NCI-H1092 treated with DMSO at 0.1 percent for 48 hours (cell line): ENCODE data around the gene FTSJ1.
"Not testable (repeated sequence)": the region's sequence is repeated elsewhere in the genome, so short reads cannot be mapped to it uniquely, and the experiment has no call there.

Source experiments
- DNase-seq: peaks from one replicate; lab custom pipeline; 2025; lab: John Stamatoyannopoulos, UW

FTSJ1 gene, protein sequence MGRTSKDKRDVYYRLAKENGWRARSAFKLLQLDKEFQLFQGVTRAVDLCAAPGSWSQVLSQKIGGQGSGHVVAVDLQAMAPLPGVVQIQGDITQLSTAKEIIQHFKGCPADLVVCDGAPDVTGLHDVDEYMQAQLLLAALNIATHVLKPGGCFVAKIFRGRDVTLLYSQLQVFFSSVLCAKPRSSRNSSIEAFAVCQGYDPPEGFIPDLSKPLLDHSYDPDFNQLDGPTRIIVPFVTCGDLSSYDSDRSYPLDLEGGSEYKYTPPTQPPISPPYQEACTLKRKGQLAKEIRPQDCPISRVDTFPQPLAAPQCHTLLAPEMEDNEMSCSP

DNA sequence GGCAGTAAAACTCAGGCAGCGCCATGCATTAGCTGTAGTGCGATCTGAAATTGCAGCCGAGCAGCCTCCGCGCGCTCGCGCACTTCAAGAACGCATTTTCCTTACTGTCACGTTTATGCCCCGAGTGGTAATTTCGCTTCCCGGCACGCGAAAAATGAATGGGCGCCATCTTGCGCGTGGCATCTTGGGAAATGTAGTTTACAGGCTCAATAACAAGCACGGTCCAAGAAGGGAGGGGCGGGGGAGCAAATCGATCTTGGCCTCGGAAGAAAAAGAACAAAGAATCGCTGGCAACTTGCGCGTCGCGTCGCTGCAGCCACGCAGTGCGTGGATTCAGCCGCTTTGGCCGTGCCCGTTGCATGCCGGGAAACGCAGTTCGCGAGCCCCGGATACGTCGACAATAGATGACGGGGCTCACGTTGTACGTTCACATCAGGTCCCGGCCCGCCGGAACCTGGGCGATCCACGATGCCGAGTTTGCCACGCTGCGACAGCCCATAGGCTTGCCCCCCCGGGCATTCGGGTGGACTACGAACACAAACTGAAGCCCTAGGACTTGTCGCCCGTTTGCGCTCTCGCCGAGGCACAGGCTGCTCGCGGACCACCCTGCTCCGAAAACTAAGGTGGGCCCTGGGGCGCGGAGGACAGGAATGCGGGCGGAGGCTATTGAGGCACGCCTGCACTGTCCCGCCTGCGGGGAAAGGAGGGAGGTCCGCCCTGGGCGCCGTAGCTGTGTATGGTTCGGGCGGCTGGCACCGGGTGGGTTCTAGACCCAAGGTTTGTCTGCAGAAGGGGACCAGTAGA is at the start of gene FTSJ1:
TSS of gene FTSJ1 (plus strand) at position 426 of the 804 bp plus-strand sequence. CDS start 1,849 bp downstream, outside the sequence.
- DNase-seq, result peak; percentile 89

DNA sequence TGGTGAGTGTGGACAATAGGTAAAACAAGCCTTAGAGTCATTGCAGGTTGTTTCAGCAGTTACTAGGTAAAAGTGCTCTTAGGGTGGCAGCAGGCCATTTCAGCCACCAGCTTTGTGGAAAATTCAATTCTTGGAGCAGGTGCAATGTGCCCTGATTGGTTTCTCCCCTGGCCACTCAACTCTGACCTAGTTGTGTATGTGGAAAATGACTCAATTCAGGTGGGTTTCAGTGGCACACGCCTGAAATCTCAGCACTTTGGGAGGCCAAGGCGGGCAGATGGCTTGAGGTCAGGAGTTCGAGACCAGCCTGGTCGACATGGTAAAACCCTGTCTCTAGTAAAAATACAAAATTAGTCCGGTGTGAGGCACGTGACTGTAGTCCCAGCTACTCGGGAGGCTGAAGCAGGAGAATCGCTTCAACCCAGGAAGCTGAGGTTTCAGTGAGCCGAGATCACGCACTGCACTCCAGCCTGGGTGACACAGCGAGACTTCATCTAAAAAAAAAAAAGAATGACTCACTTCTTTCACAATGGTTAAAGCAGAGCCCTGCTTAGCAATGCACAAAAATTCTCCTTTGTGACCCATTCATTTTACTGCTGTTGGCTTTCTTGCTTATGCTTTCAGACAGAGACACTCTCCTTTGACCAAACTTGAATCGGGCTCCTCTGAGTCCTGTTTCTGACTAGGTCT is 48.8 kb upstream of the FTSJ1 start:
- not testable (repeated sequence) for DNase-seq

GRCh38 chrX:48429606-48430005 is 46.4 kb upstream of the FTSJ1 start:
- not testable (repeated sequence) for DNase-seq

DNA sequence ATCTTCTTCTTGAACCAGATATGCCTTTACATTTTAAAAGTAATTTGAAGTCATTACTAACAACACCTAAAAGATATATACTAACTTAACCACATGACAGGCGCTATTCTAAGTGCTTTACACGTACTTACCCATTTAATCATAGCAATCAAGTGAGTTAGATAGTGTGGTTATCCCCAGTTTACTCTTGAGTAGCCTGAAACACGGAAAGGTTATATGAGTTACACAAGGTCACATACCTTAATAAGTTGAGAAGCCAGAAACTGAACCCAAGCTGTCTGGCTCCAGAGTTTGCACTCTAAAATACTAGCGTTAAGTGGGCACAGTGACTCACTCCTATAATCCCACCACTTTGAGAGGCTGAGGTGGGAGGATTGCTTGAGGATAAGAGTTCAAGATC is 45.8 kb upstream of the FTSJ1 start:
- not testable (repeated sequence) for DNase-seq

DNA sequence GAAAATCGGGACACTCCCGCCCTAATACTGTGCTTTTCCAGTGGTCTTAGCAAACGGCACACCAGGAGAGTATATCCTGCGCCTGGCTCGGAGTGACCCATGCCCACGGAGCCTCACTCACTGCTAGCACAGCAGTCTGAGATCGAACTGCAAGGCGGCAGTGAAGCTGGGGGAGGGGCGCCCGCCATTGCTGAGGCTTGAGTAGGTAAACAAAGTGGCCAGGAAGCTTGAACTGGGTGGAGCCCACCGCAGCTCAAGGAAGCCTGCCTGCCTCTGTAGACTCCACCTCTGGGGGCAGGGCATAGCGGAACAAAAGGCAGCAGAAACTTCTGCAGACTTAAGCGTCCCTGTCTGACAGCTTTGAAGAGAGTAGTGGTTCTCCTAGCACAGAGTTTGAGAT is 42.3 kb upstream of the FTSJ1 start:
- not testable (repeated sequence) for DNase-seq

GRCh38 chrX:48447201-48447600 is 28.8 kb upstream of the FTSJ1 start:
- DNase-seq, result not testable (repeated sequence)

GRCh38 chrX:48450076-48450475 is 25.9 kb upstream of the FTSJ1 start:
- no peak for DNase-seq

- DNase-seq, result no peak
Observed at GRCh38 chrX:48451708-48452107, 24.3 kb upstream of the FTSJ1 start.

GRCh38 chrX:48456628-48457331 is 19.2 kb upstream of the FTSJ1 start:
- DNase-seq, result no peak

- DNase-seq, result no peak
Observed at GRCh38 chrX:48458711-48459110, 17.3 kb upstream of the FTSJ1 start.

DNA sequence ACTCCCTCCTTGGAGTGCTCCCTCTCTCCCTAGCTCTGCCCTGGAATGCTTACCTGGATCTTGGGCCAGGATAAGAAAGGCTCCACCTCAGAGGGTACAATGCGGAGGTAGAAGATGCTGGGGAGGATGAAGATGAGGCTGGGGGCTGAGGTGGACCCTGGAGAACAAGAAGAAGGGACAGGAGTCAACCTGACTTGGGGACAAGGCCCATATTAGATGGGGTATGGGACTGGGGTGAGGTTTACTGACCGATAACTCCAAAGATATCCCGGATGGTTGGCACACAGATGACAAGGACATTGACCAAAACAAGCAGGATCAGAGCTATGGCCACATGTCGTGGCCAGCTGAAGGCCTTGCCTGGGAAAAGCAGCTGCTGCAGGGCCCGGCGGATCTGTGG is 16.5 kb upstream of the FTSJ1 start:
- DNase-seq, result no peak

GRCh38 chrX:48460031-48460430 is 16.0 kb upstream of the FTSJ1 start:
- no peak for DNase-seq

DNA sequence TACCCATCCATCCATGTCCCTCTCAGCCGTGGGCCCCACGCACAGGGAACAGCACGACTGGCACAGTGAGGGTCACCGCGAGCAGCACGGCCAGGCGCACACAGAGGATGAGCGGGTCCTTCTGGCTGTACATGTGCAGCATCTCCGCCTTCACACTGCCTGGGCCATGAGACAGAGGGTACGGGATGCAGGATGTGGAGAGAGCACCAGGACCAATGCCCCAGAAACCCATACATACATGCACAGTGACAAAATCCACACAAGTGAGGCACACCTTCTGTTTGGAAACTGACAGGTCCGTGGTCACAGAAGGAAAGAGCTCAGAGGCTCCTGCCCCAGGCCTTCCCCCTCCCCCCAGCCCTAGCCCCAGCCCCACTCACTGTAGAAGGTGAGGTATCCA is 15.4 kb upstream of the FTSJ1 start:
- no peak for DNase-seq

DNA sequence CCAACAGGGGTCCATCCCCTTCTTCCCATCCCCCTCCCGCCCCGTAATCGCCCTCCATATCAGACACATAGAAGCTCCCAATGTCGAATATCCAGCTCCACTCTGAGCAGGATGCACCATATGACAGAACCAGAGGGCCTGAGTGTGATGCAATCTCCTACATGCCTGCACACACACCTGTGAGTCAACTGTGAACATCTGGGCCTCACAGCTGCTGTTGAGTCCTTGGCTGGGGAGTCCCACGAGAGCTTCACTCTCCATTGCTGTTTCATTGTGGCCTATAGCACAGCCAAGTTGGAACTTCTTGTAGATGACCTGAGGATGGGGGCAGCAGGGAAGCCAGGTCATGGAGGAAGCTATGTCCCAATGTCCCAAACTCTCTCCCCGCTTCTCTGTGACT is 14.2 kb upstream of the FTSJ1 start:
- no peak for DNase-seq

GRCh38 chrX:48465336-48465933 is 10.6 kb upstream of the FTSJ1 start:
- no peak for DNase-seq

GRCh38 chrX:48466696-48467095 is 9.3 kb upstream of the FTSJ1 start:
- no peak for DNase-seq

DNA sequence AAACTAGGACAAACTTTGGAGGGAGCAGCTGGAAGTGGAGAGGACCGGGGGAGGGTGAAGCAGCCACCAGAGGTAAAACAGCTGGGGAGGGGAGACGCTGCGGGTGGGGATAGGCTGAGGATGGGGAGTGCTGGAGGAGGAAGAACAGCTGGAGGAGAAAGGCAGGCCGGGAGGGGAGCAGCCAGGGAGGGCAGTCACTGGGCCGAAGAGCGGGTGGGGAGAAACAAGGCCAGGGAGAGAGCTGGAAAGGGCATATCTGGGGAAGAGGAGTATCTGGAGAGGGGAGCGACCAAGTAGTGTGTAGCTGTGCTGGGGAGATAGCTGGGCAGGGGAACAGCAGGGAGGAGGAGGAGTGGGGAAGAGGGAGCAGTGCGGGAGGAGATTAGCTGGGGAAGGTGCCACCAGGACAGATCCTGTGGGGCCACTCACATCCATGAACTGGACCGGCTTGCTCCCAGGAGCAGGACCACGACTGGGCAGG is 8.7 kb upstream of the FTSJ1 start:
- DNase-seq, result no peak

DNA sequence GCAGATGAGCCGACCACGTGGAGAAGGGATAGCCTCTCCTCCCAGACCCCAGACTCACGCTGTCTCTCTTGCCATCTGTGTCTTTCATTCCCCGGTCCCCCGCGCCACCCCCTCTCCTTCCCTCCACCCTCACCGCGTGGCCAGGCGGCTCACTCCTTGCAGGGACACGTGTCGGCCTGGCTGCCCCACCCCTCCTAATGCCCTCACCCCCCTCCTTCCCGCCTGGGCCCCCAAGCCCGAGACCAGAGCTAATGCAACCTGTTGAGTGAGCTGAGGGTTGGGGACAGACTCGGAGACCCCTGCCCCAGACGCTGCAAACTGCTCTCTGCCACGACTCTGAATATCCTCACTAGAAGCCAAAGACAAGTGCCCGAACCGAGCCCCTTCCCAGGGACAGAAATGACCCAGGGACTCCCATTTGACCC is 7.7 kb upstream of the FTSJ1 start:
- DNase-seq, result no peak

DNA sequence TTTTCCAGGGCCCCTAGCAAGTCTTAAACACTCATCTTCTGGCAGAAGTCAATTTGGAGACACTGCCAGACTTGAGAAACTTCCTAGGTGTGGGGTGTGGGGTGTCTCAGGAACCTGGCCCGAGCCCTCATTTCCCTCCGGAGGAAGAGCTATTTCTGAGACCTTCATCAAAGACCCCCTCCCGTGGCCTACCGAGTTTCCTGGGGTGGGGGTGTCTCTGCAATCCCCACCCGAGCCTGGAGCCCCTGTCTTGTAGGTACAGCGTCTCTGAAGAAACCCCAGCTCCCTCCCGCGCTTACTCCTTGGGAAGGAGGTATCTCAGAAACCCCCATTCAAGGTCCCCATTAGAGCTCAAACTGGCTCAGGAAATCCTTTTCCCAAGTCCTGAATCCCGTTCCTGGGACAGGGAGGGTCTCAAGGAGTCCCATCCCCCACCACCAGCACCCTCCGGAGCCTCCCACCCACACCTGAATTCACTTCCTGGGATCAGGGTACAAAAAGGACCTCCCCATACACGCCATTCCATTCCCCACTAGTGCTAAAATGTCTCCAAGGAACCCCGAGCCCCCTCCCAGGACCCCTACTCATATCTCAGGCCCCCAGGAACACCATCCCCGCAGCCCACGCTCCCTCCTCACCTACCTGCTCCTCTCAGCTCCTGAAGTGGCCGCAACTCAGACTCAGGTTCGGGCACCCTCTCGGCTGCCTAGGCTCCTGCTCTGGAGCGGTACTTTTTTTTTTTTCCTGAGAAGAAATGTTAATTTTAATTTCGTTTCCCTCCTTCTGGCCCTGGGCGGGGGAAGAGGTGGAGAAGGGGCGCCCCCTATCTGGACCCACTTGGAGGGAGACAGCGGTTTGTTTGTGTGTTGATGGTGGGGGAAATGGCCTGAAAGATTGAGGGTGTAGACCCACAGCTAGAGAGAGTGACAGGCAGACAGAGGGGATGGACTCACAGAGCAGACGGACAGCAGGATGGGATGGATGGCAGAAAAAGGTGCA is 7.0 kb upstream of the FTSJ1 start:
- DNase-seq, result no peak
